ENCODE measurements around the gene OR52B6. TPM values are rescaled to one million over a fixed set of nuclear protein-coding genes. Genes with fewer than 3 reads are reported as not detected.

The OR52B6 gene
- total and polyA plus RNA-seq, 2 of the 13 experiments (the other 11 are each of a cell fraction or from before 2014, with no cell fraction given): not detected

DNA sequence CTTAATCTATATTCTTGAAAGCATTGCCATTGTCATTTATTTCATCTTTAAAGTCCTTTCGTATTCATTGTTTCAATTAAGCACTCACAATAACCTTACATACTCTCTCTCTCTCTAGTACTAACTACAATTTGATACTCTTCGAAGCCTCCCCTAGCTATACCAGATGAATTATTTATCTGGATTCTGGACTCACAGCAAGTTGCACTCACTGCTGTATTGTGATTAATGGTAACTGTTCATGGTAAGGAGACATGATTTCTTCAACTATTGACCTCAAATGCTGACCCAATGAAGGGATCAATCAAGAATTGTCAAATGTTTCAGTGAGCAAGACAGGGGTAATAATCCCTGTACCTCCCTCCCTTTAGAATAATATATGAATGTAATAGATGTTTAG lies 6.0 kb upstream of the OR52B6 start (continued):
- TF ChIP-seq, protein P1, sequence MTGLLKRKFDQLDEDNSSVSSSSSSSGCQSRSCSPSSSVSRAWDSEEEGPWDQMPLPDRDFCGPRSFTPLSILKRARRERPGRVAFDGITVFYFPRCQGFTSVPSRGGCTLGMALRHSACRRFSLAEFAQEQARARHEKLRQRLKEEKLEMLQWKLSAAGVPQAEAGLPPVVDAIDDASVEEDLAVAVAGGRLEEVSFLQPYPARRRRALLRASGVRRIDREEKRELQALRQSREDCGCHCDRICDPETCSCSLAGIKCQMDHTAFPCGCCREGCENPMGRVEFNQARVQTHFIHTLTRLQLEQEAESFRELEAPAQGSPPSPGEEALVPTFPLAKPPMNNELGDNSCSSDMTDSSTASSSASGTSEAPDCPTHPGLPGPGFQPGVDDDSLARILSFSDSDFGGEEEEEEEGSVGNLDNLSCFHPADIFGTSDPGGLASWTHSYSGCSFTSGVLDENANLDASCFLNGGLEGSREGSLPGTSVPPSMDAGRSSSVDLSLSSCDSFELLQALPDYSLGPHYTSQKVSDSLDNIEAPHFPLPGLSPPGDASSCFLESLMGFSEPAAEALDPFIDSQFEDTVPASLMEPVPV (CRISPR knock-in tag; IDR thresholded peaks at IDR 0.05): no peak
- TF ChIP-seq NRL (CRISPR knock-in tag; IDR thresholded peaks at IDR 0.05; ENCODE audit: borderline replicate concordance) (no peak), ZNF367 (CRISPR knock-in tag; IDR thresholded peaks at IDR 0.05; ENCODE audit: borderline replicate concordance) (no peak)

DNA sequence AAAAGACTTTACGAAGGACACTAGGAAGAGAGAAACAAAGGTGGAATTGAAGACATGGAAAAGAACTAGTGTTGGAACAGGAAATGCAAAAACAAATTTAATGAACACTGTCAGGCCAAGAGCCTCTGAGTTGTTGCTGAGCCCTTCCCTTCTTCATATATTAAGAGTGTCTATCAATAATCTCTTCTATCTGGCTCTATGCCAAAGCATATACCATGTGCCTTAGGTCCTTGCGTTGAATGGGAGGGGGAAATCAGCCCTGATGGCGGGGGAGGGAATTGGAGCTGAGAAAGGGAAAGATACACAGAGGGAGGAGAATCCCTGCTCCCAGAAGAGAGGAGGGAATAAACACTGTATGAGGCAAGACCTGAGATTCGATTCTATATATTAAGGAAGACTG lies 5.5 kb upstream of the OR52B6 start:
- Histone ChIP-seq H3K4me3 (replicated peaks in 1 of 3; ENCODE audit: insufficient read depth in 1 of 3, low read depth in 2 of 3, low read length in 3 of 3) (no peak overlapping the region), H3K27ac (ENCODE audit: extremely low read length, insufficient read depth, low read length) (no peak overlapping the region), H3K27me3 (ENCODE audit: control insufficient read depth in 1 of 2, insufficient read depth in 2 of 2, low read length in 2 of 2) (no peaks in the 10 kb centered on the region; a peak in 1 of 5 replicates), H3K9ac (ENCODE audit: insufficient read depth, low read depth, low read length) (no peak overlapping the region), H3K36me3 (replicated peaks in 1 of 2; ENCODE audit: control insufficient read depth in 1 of 2, insufficient read depth in 2 of 2, low read length in 2 of 2) (no peaks in the 10 kb centered on the region), H3K4me2 (ENCODE audit: low read depth, low read length) (no peak overlapping the region), H4K20me1 (ENCODE audit: insufficient read depth, low read length) (no peaks in the 10 kb centered on the region), H3K9me3 (ENCODE audit: low read length) (no peaks in the 10 kb centered on the region), H3K79me2 (ENCODE audit: insufficient read depth, low read length) (no peaks in the 10 kb centered on the region), H3K4me1 (ENCODE audit: insufficient read depth, low read length) (no peaks in the 10 kb centered on the region), H2AFZ (ENCODE audit: low read length) (no peak overlapping the region)
- 3% methylated on average over 4 of the region's 4 CpGs for whole genome bisulfite sequencing (ENCODE audit: low lambda C conversion rate)
- DNase-seq (ENCODE audit: low spot score) (no peak), ATAC-seq (no peak), FAIRE-seq (no peak)
- ChIA-PET POLR2A (no interaction called here), CTCF (ENCODE audit: low intra/inter-chr PET ratio, low total read pairs) (no interaction called here)
- intact Hi-C loops (cut with micrococcal nuclease; ENCODE audit: unreplicated experiment) (no loop called here), in situ Hi-C loops (cut with HindIII; ENCODE audit: extremely low pct_ligation_motif_present, low pct_unique_long_range_greater_than_20kb) (no loop called here)
- no TSS peak for BruUV-seq (replicated peaks)
- TF ChIP-seq POGZ (CRISPR knock-in tag; IDR thresholded peaks at IDR 0.05): no peak
- TF ChIP-seq, protein P2, sequence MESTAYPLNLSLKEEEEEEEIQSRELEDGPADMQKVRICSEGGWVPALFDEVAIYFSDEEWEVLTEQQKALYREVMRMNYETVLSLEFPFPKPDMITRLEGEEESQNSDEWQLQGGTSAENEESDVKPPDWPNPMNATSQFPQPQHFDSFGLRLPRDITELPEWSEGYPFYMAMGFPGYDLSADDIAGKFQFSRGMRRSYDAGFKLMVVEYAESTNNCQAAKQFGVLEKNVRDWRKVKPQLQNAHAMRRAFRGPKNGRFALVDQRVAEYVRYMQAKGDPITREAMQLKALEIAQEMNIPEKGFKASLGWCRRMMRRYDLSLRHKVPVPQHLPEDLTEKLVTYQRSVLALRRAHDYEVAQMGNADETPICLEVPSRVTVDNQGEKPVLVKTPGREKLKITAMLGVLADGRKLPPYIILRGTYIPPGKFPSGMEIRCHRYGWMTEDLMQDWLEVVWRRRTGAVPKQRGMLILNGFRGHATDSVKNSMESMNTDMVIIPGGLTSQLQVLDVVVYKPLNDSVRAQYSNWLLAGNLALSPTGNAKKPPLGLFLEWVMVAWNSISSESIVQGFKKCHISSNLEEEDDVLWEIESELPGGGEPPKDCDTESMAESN (CRISPR knock-in tag; conservative IDR thresholded peaks at IDR 0.05): no peak
- no peak for TF ChIP-seq HMGA1 (CRISPR knock-in tag; conservative IDR thresholded peaks at IDR 0.05)
- no peak for TF ChIP-seq ZKSCAN8 (CRISPR knock-in tag; IDR thresholded peaks at IDR 0.05; ENCODE audit: borderline replicate concordance)
- TF ChIP-seq BRD4 (CRISPR knock-in tag; IDR thresholded peaks at IDR 0.05): no peak
- TF ChIP-seq, protein P3, sequence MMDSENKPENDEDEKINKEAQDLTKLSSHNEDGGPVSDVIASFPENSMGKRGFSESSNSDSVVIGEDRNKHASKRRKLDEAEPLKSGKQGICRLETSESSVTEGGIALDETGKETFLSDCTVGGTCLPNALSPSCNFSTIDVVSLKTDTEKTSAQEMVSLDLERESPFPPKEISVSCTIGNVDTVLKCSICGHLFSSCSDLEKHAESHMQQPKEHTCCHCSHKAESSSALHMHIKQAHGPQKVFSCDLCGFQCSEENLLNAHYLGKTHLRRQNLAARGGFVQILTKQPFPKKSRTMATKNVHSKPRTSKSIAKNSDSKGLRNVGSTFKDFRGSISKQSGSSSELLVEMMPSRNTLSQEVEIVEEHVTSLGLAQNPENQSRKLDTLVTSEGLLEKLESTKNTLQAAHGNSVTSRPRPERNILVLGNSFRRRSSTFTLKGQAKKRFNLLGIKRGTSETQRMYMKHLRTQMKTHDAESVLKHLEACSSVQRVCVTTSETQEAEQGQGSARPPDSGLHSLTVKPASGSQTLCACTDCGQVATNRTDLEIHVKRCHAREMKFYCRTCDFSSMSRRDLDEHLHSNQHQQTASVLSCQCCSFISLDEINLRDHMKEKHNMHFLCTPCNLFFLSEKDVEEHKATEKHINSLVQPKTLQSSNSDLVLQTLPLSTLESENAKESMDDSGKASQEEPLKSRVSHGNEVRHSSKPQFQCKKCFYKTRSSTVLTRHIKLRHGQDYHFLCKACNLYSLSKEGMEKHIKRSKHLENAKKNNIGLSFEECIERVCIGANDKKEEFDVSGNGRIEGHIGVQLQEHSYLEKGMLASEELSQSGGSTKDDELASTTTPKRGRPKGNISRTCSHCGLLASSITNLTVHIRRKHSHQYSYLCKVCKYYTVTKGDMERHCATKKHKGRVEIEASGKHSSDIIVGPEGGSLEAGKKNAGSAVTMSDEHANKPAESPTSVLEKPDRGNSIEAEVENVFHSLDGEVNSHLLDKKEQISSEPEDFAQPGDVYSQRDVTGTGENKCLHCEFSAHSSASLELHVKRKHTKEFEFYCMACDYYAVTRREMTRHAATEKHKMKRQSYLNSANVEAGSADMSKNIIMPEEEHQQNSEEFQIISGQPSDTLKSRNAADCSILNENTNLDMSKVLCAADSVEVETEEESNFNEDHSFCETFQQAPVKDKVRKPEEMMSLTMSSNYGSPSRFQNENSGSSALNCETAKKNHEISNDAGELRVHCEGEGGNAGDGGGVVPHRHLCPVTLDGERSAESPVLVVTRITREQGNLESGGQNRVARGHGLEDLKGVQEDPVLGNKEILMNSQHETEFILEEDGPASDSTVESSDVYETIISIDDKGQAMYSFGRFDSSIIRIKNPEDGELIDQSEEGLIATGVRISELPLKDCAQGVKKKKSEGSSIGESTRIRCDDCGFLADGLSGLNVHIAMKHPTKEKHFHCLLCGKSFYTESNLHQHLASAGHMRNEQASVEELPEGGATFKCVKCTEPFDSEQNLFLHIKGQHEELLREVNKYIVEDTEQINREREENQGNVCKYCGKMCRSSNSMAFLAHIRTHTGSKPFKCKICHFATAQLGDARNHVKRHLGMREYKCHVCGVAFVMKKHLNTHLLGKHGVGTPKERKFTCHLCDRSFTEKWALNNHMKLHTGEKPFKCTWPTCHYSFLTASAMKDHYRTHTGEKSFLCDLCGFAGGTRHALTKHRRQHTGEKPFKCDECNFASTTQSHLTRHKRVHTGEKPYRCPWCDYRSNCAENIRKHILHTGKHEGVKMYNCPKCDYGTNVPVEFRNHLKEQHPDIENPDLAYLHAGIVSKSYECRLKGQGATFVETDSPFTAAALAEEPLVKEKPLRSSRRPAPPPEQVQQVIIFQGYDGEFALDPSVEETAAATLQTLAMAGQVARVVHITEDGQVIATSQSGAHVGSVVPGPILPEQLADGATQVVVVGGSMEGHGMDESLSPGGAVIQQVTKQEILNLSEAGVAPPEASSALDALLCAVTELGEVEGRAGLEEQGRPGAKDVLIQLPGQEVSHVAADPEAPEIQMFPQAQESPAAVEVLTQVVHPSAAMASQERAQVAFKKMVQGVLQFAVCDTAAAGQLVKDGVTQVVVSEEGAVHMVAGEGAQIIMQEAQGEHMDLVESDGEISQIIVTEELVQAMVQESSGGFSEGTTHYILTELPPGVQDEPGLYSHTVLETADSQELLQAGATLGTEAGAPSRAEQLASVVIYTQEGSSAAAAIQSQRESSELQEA (CRISPR knock-in tag; IDR thresholded peaks at IDR 0.05; ENCODE audit: not compliant biosample characterization): no peak
- TF ChIP-seq ZNF678 (CRISPR knock-in tag; IDR thresholded peaks at IDR 0.05): no peak
- TF ChIP-seq, protein P4, sequence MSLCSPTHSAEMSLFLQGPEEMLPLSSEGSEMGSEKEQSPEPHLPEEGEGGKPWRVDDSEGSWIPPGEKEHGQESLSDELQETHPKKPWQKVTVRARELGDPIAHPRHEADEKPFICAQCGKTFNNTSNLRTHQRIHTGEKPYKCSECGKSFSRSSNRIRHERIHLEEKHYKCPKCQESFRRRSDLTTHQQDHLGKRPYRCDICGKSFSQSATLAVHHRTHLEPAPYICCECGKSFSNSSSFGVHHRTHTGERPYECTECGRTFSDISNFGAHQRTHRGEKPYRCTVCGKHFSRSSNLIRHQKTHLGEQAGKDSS (CRISPR knock-in tag; IDR thresholded peaks at IDR 0.05; ENCODE audit: borderline replicate concordance, low read depth): no peak
